HEK293 (cell line): ENCODE data around the gene GCDH.
A peak's percentile ranks its signal among the peaks of the same experiment; 100 is the strongest.

Experiments
- GLI2 ChIP-seq: fragments of 450-650 bp; formaldehyde crosslinking; IDR thresholded peaks from 2 replicates; pipeline ENCODE4; 2017; ENCODE audit warnings: missing biosample characterization, missing genetic modification characterization, low read depth, borderline replicate concordance
- GLIS2 ChIP-seq: fragments of 450-650 bp; formaldehyde crosslinking; IDR thresholded peaks from 2 replicates; pipeline ENCODE4 v1.5.1; 2016; ENCODE audit warnings: missing biosample characterization, missing genetic modification characterization
- HOXD13 ChIP-seq: sonication (generic); formaldehyde crosslinking; IDR thresholded peaks from 2 replicates; pipeline ENCODE4 v1.8.0; 2022; ENCODE audit warnings: missing genetic modification reagents, borderline replicate concordance
- KLF7 ChIP-seq: fragments of 450-650 bp; formaldehyde crosslinking; IDR thresholded peaks from 2 replicates; pipeline ENCODE4 v1.5.1; 2016; ENCODE audit warnings: missing biosample characterization, missing genetic modification characterization, borderline replicate concordance
- KLF8 ChIP-seq: fragments of 450-650 bp; formaldehyde crosslinking; IDR thresholded peaks from 2 replicates; pipeline ENCODE4 v1.5.1; 2016; ENCODE audit warnings: missing biosample characterization, missing genetic modification characterization
- KLF9 ChIP-seq: fragments of 450-650 bp; formaldehyde crosslinking; IDR thresholded peaks from 2 replicates; pipeline ENCODE4 v1.5.1; 2016; ENCODE audit warnings: missing biosample characterization, missing genetic modification characterization, low read depth
- OVOL3 ChIP-seq: fragments of 450-650 bp; formaldehyde crosslinking; IDR thresholded peaks from 2 replicates; pipeline ENCODE4 v1.5.1; 2016; ENCODE audit warnings: missing biosample characterization, missing genetic modification characterization
- PRDM1 ChIP-seq: fragments of 450-650 bp; formaldehyde crosslinking; IDR thresholded peaks from 2 replicates; pipeline ENCODE4; 2016; ENCODE audit warnings: missing biosample characterization, missing genetic modification characterization
- RBAK ChIP-seq: fragments of 450-650 bp; formaldehyde crosslinking; IDR thresholded peaks from 2 replicates; pipeline ENCODE4 v1.5.1; 2016; ENCODE audit warnings: missing biosample characterization, missing genetic modification characterization
- SALL2 ChIP-seq: fragments of 450-650 bp; formaldehyde crosslinking; IDR thresholded peaks from 2 replicates; pipeline ENCODE4 v1.5.0; 2017; ENCODE audit warnings: missing biosample characterization, mild to moderate bottlenecking, missing genetic modification characterization, borderline replicate concordance
- SETDB1 ChIP-seq: IDR thresholded peaks from one replicate; pipeline ENCODE4 v1.6.1; 2017; ENCODE audit warnings: mild to moderate bottlenecking, low read length, moderate library complexity, mixed read lengths; ENCODE audit not compliant: insufficient read length
- ZBTB20 ChIP-seq: fragments of 450-650 bp; formaldehyde crosslinking; IDR thresholded peaks from 2 replicates; pipeline ENCODE4 v1.5.1; 2016; ENCODE audit warnings: missing biosample characterization, missing genetic modification characterization
- ZBTB21 ChIP-seq: fragments of 450-650 bp; formaldehyde crosslinking; IDR thresholded peaks from 2 replicates; pipeline ENCODE4 v1.5.1; 2017; ENCODE audit warnings: missing biosample characterization, missing genetic modification characterization
- ZFHX2 ChIP-seq: fragments of 450-650 bp; formaldehyde crosslinking; conservative IDR thresholded peaks from 2 replicates; pipeline ENCODE4 v1.5.1; 2016; ENCODE audit warnings: missing biosample characterization, missing genetic modification characterization
- ZNF10 ChIP-seq: fragments of 450-650 bp; formaldehyde crosslinking; IDR thresholded peaks from 2 replicates; pipeline ENCODE4 v1.5.1; 2017; ENCODE audit warnings: missing biosample characterization, missing genetic modification characterization
- ZNF155 ChIP-seq: fragments of 450-650 bp; formaldehyde crosslinking; IDR thresholded peaks from 2 replicates; pipeline ENCODE4 v1.5.1; 2016; ENCODE audit warnings: missing biosample characterization, missing genetic modification characterization
- ZNF169 ChIP-seq: fragments of 450-650 bp; formaldehyde crosslinking; IDR thresholded peaks from 2 replicates; pipeline ENCODE4 v1.5.1; 2016; ENCODE audit warnings: missing biosample characterization, missing genetic modification characterization
- ZNF175 ChIP-seq: fragments of 450-650 bp; formaldehyde crosslinking; IDR thresholded peaks from 2 replicates; pipeline ENCODE4 v1.5.1; 2016; ENCODE audit warnings: missing biosample characterization, missing genetic modification characterization
- ZNF211 ChIP-seq: fragments of 450-650 bp; formaldehyde crosslinking; IDR thresholded peaks from 2 replicates; pipeline ENCODE4 v1.5.1; 2016; ENCODE audit warnings: low read depth, missing biosample characterization, missing genetic modification characterization
- ZNF223 ChIP-seq: fragments of 450-650 bp; formaldehyde crosslinking; IDR thresholded peaks from 2 replicates; pipeline ENCODE4 v1.5.1; 2016; ENCODE audit warnings: missing biosample characterization, missing genetic modification characterization
- ZNF324 ChIP-seq: fragments of 450-650 bp; formaldehyde crosslinking; IDR thresholded peaks from 2 replicates; pipeline ENCODE4 v1.5.1; 2016; ENCODE audit warnings: missing biosample characterization, missing genetic modification characterization
- ZNF335 ChIP-seq: fragments of 450-650 bp; formaldehyde crosslinking; conservative IDR thresholded peaks from 2 replicates; pipeline ENCODE4 v1.5.1; 2016; ENCODE audit warnings: missing biosample characterization, missing genetic modification characterization
- ZNF398 ChIP-seq: fragments of 450-650 bp; formaldehyde crosslinking; IDR thresholded peaks from 2 replicates; pipeline ENCODE4 v1.5.1; 2017; ENCODE audit warnings: missing biosample characterization, missing genetic modification characterization
- ZNF621 ChIP-seq: fragments of 450-650 bp; formaldehyde crosslinking; IDR thresholded peaks from 2 replicates; pipeline ENCODE4 v1.5.1; 2017; ENCODE audit warnings: missing biosample characterization, missing genetic modification characterization
- ZNF660 ChIP-seq: fragments of 450-650 bp; IDR thresholded peaks from 2 replicates; pipeline ENCODE4 v1.5.1; 2018; ENCODE audit warnings: missing biosample characterization, mild to moderate bottlenecking, missing genetic modification characterization
- ZNF677 ChIP-seq: fragments of 450-650 bp; IDR thresholded peaks from 2 replicates; pipeline ENCODE4 v1.5.0; 2018; ENCODE audit warnings: missing biosample characterization, mild to moderate bottlenecking, missing genetic modification characterization, moderate library complexity
- ZNF747 ChIP-seq: fragments of 450-650 bp; formaldehyde crosslinking; IDR thresholded peaks from 2 replicates; pipeline ENCODE4 v1.5.1; 2016; ENCODE audit warnings: missing biosample characterization, missing genetic modification characterization
- ZNF76 ChIP-seq: fragments of 450-650 bp; formaldehyde crosslinking; IDR thresholded peaks from 2 replicates; pipeline ENCODE4; 2016; ENCODE audit warnings: low read depth, missing biosample characterization, missing genetic modification characterization, borderline replicate concordance
- ZNF830 ChIP-seq: fragments of 450-650 bp; IDR thresholded peaks from 2 replicates; pipeline ENCODE4 v1.5.0; 2018; ENCODE audit warnings: missing biosample characterization, missing genetic modification characterization, low read depth, mild to moderate bottlenecking, moderate library complexity
- ZSCAN23 ChIP-seq: fragments of 450-650 bp; formaldehyde crosslinking; IDR thresholded peaks from 2 replicates; pipeline ENCODE4 v1.5.1; 2016; ENCODE audit warnings: missing biosample characterization, missing genetic modification characterization
- ZXDB ChIP-seq: fragments of 450-650 bp; formaldehyde crosslinking; IDR thresholded peaks from 2 replicates; pipeline ENCODE4 v1.5.1; 2016; ENCODE audit warnings: missing biosample characterization, missing genetic modification characterization
- TF ChIP-seq, protein P1 (sequence below): fragments of 450-650 bp; IDR thresholded peaks from 2 replicates; pipeline ENCODE4 v1.5.1; 2018; ENCODE audit warnings: missing biosample characterization, missing genetic modification characterization
- TF ChIP-seq, protein P2 (sequence below): fragments of 450-650 bp; formaldehyde crosslinking; IDR thresholded peaks from 2 replicates; pipeline ENCODE4; 2016; ENCODE audit warnings: missing biosample characterization, missing genetic modification characterization
- TF ChIP-seq, protein P3 (sequence below): IDR thresholded peaks from 2 replicates; pipeline ENCODE4 v1.6.1; 2011; ENCODE audit warnings: mild to moderate bottlenecking, low read depth, low read length, borderline replicate concordance

The GCDH gene

DNA sequence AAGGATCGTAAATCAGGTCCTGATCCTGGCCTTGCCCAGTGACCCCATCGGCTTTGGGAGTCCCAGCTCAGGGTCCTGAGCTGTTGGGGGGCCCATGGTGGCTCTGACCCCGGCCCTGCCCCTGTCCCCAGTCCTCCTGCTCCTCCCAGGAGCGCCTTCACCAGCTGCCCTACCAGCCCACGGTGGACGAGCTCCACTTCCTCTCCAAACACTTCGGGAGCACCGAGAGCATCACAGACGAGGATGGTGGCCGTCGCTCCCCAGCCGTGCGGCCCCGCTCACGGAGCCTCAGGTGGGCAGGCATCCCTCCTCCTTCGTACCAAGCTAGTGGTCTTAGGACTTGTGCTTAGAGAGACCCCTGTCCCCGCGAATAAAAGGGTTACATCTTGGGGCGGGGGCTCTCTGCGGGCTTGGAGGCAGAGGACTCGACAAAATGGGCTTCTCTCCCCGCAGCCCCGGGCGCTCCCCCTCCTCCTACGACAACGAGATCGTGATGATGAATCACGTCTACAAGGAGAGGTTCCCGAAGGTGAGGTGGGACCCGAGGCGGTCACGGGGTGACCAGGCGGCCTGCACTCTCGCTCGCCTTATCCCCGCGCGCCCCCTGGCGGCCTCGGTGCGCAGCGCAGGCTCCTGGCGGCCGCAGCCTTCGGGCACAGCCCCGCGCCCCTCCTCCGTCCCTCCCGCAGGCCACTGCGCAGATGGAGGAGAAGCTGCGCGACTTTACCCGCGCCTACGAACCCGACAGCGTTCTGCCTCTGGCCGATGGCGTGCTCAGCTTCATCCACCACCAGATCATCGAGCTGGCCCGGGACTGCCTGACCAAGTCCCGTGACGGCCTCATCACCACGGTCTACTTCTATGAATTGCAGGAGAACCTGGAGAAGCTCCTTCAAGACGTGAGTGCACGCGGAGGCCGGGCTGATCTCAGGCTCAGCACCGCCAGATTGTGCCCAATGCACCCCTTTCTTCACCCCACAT is 43.5 kb upstream of the GCDH start (continued):
- TF ChIP-seq ZNF324 (tag by site-specific recombination), result peak; percentile 47; the same call in 1 of the 2 replicates
- no peak for TF ChIP-seq ZNF169 (tag by site-specific recombination)
- no peak for TF ChIP-seq GLIS2
- peak; percentile 66; the same call in 1 of the 2 replicates for TF ChIP-seq KLF8 (tag by site-specific recombination)
- peak; percentile 42; the same call in 1 of the 2 replicates for TF ChIP-seq ZNF398
- TF ChIP-seq RBAK (tag by site-specific recombination), result no peak
- no peak for TF ChIP-seq ZNF211
- no peak for TF ChIP-seq ZNF621
- TF ChIP-seq ZBTB21 (tag by site-specific recombination), result no peak
- no peak; the same call in 1 of the 2 replicates for TF ChIP-seq ZNF660
- TF ChIP-seq GLI2 (tag by site-specific recombination), result no peak
- TF ChIP-seq ZNF830 (tag by site-specific recombination), result no peak
- TF ChIP-seq, protein P1, sequence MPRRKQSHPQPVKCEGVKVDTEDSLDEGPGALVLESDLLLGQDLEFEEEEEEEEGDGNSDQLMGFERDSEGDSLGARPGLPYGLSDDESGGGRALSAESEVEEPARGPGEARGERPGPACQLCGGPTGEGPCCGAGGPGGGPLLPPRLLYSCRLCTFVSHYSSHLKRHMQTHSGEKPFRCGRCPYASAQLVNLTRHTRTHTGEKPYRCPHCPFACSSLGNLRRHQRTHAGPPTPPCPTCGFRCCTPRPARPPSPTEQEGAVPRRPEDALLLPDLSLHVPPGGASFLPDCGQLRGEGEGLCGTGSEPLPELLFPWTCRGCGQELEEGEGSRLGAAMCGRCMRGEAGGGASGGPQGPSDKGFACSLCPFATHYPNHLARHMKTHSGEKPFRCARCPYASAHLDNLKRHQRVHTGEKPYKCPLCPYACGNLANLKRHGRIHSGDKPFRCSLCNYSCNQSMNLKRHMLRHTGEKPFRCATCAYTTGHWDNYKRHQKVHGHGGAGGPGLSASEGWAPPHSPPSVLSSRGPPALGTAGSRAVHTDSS (tag by site-specific recombination), result no peak
- peak; percentile 53 for TF ChIP-seq ZFHX2
- no peak; the same call in 1 of the 2 replicates for TF ChIP-seq ZNF10 (tag by site-specific recombination)
- TF ChIP-seq KLF7 (tag by site-specific recombination), result no peak
- TF ChIP-seq ZNF677, result no peak
- TF ChIP-seq KLF9 (tag by site-specific recombination), result peak; percentile 42; the same call in 1 of the 2 replicates
- no peak for TF ChIP-seq OVOL3
- TF ChIP-seq, protein P2, sequence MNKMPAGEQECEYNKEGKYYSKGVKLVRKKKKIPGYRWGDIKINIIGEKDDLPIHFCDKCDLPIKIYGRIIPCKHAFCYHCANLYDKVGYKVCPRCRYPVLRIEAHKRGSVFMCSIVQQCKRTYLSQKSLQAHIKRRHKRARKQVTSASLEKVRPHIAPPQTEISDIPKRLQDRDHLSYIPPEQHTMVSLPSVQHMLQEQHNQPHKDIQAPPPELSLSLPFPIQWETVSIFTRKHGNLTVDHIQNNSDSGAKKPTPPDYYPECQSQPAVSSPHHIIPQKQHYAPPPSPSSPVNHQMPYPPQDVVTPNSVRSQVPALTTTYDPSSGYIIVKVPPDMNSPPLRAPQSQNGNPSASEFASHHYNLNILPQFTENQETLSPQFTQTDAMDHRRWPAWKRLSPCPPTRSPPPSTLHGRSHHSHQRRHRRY (tag by site-specific recombination), result no peak
- TF ChIP-seq ZBTB20 (tag by site-specific recombination), result no peak
- 0 out of 2 replicates have a peak, but pooled peaks have one; percentile 22 for TF ChIP-seq ZNF335 (tag by site-specific recombination)
- TF ChIP-seq HOXD13, result no peak
- no peak for TF ChIP-seq ZNF155 (tag by site-specific recombination)
- TF ChIP-seq ZNF175, result no peak
- TF ChIP-seq ZSCAN23 (tag by site-specific recombination), result no peak
- 0 out of 2 replicates have a peak, but pooled peaks have one; percentile 31 for TF ChIP-seq PRDM1 (tag by site-specific recombination)
- no peak for TF ChIP-seq ZXDB (tag by site-specific recombination)
- TF ChIP-seq ZNF76 (tag by site-specific recombination), result peak; percentile 34; the same call in 1 of the 2 replicates
- TF ChIP-seq ZNF747 (tag by site-specific recombination), result no peak
- TF ChIP-seq, protein P3, sequence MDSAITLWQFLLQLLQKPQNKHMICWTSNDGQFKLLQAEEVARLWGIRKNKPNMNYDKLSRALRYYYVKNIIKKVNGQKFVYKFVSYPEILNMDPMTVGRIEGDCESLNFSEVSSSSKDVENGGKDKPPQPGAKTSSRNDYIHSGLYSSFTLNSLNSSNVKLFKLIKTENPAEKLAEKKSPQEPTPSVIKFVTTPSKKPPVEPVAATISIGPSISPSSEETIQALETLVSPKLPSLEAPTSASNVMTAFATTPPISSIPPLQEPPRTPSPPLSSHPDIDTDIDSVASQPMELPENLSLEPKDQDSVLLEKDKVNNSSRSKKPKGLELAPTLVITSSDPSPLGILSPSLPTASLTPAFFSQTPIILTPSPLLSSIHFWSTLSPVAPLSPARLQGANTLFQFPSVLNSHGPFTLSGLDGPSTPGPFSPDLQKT, result no peak
- no peak for TF ChIP-seq SALL2
- TF ChIP-seq SETDB1, result no peak
- no peak for TF ChIP-seq ZNF223 (tag by site-specific recombination)
